Mucosa of gallbladder (tissue), 1 donor: ENCODE measurements around the gene FNDC7. TPM values are rescaled to one million over a fixed set of nuclear protein-coding genes. Genes with fewer than 3 reads are reported as not detected.
"Not testable (repeated sequence)": the region's sequence is repeated elsewhere in the genome, so short reads cannot be mapped to it uniquely, and the experiment has no call there.

Source experiments
- DNase-seq: peaks from one replicate; pipeline ENCODE4 v3.0.0-alpha.2; 2020; ENCODE audit warnings: low spot score
- total RNA-seq: library from RNA; stranded (reverse); gene quantifications from one replicate; pipeline ENCODE4 v1.2.1, GENCODE V29; 2021
- donor health status: DM: no; HTN: no; CAD: no.

FNDC7 gene
- total RNA-seq, result not detected

- DNase-seq, result no peak
These were observed at the start of gene FNDC7 for GRCh38 chr1:108712606-108713150. Gene FNDC7 (plus strand): TSS chr1:108712908. CDS start chr1:108712934, 26 bp downstream.

DNA sequence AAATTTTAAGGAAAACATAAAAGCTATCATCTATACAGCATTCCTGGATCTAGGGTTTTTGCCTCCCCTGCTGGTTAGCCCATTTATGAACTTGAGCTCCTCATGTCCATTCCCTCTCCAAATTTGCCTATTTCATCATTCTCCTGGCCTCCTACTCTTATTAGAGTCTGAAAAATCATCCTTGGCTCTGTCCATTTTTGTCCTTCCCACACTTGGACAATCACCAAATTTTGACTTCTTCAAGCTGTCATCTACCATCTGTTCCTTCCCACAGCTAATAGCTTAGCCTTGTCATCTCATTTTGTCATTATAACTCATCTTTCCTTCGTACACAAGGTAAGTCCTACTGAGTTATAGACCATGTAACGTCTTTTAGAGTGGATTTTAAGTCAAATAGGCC lies 49.6 kb upstream of the FNDC7 start:
- DNase-seq, result no peak

- DNase-seq, result no peak
These were observed 48.2 kb upstream of the FNDC7 start for GRCh38 chr1:108664481-108664880.

DNA sequence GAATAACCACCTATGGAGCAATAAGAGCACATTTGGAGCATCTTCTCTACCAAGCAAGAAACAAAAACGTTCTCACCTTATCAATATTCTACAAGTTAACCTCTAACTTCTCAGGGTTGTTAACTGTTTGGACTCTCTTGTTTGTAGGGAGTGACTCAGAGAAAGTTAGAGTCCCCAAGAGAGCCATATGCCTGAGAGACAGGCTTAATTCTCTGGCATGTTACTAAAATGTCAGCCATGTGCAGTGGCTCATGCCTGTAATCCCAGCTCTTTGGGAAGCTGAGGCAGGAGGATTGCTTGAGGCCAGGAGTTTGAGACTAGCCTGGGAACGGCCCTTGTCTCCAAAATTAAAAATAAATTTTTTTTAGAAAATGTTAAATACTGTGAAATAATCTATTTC lies 47.6 kb upstream of the FNDC7 start:
- no peak for DNase-seq

DNA sequence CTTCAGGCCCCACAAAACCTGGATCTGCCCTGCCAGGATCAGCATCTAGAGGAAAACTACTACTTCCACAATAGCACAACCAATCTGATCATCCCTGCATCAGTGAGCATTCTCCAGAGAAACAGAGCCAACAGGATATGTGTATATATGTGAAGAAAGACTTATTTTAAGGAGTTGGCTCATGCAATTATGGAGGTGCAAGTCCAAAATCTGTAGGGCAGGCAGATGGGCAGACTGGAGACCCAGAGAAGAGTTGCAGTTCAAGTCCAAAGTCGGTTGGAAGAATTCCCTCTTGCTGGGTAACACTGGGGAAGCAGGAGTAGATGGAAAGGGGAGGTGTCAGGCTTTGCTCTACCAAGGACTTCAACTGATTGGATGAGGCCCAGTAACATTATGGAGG lies 46.9 kb upstream of the FNDC7 start:
- DNase-seq, result no peak

- DNase-seq, result not testable (repeated sequence)
These were observed 45.3 kb upstream of the FNDC7 start for GRCh38 chr1:108667422-108667821.

DNA sequence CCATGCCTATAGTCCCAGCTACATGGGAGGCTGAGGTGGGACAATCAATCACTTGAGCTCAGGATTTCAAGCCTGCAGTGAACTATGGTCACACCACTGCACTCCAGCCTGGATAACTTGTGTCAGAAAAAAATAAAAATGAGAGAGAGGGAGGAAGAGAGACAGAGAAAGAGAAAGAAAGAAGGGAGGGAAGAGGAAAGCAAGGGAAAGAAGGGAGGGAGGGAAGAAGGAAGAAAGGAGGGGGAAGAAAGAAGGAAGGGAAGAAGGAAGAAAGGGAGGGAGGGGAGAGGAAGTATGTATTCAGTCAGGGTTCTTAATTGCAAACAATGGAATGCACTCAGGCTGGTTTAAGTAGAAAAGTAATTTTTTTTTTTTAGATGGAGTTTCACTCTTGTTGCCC lies 43.9 kb upstream of the FNDC7 start:
- no peak for DNase-seq

DNA sequence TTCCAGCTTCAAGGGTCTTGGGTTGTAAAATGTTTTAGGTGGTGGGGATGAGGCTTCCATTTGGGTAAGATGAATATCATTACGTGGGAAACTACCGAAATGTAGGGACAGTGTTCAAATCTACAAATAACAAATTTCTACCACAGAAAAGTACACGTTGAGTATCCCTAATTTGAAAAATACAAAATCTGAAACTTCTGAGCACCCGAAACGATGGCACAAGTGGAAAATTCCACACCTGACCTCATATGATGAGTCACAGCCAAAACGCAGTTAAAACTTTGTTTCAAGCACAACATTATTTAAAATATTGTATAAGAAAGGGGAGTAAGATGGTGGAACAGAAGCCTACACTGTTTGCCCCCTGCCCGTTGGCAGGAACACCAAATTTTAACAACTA lies 43.0 kb upstream of the FNDC7 start:
- no peak for DNase-seq

- DNase-seq, result no peak
These were observed 42.5 kb upstream of the FNDC7 start for GRCh38 chr1:108670131-108670773.

GRCh38 chr1:108671143-108671542 lies 41.6 kb upstream of the FNDC7 start:
- DNase-seq, result no peak

DNA sequence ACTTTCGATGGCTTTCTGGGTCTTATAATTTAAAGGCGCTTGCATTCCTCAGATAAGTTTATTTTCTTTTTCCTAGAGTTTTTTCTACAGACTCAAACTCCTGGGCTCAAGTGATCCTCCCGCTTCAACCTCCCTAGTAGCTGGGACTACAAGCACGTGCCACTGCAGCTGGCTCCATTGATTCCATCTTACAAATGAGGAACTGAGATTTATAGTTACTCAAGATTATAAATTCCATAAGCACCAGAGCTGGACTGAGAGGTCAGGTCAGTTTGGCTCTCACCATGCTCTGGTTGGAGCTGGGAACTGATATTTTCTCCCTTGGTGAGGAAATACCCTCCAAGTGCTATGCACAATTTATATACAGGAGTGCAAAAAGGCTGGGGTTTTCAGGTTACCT lies 34.0 kb upstream of the FNDC7 start:
- DNase-seq, result no peak

DNA sequence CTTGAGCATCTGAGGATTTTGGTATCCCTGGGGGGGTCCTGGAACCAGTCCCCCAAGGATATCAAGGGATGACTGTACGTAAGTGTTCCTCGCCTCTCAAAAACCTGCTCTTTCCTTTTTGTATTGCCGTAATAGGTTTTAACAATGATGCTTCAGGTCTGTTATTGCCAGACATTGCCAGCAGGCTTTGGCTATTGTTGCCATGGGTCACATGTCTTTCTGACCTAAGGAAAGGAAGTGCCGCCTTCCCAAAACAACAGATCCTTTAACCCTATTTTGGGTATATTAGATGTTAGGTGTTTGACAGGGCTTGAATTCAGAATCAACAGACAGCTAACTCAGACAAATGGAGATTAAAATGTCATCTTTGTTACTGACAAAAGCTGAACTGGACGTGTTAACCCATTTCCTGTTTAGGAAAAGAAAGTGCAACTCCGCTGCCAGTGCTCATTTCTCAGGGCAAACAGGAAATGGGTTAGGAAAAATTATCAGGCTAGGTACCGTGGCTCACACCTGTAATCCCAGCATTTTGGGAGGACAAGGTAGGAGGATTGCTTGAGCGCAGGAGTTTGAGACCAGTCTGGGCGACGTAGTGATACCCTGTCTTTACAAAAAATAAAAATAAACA lies 33.0 kb upstream of the FNDC7 start:
- DNase-seq, result no peak

GRCh38 chr1:108681701-108682100 lies 31.0 kb upstream of the FNDC7 start:
- not testable (repeated sequence) for DNase-seq

DNA sequence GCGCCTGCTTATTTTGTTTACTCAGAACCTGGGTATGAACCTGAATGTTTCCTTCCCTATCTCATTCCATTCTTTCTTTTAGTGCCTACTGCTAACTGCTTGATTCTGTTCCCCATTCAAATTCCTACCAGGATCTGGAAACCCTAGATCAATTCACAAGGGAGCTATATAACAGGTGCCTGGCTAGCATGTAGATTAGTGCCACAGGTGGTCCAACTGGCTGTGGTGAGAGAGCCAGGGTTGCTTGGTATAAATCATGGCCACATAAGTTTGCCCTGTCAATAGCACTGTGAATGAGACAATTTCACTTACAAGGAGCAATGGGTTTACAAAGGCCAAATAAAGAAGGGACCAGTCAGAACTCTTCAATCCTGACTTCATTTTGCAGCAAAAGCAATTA lies 27.2 kb upstream of the FNDC7 start:
- no peak for DNase-seq

- no peak for DNase-seq
These were observed 25.9 kb upstream of the FNDC7 start for GRCh38 chr1:108686614-108687313.

DNA sequence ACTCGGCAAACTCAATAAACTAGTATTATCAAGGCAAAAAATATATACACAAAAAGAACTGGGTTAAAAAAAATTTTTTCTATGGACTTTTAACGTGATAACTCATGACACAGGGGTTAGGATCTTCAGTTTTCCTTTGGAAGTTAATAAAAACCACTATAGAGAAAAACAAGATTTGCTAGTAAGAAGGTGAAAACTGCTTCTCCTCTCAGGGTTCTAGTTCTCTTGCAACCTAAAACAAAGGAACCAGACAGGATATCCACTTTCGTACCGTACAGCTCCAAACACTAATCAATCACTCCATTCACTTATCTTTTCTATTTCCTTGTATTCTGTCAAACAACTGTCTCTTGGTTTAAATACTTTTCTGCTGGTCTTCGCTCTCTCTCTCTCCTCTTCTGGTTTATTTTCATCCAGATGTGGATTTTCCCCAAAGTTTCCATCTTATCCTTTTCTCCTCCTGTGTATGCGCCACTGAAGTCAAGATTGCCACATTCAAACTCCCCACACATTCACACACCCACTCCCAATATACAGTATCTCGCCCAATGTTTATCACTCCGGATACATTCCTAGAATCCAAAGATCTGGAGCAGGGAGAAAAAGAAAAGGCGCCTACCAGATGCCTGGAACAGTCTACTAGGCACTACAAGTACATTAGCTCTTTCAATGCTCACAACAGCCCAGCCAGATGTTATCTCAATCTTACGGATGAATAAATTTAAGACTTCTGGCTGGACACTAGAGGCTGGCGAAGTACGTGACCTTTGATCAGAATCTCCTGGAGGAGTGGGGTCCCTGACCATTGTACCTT lies 21.4 kb upstream of the FNDC7 start:
- no peak for DNase-seq

GRCh38 chr1:108691942-108692723 lies 20.6 kb upstream of the FNDC7 start, which contains the start of gene PRPF38B:
Gene PRPF38B (plus strand): TSS chr1:108692310. CDS start chr1:108692592, 282 bp downstream.
- peak; percentile 95 for DNase-seq

DNA sequence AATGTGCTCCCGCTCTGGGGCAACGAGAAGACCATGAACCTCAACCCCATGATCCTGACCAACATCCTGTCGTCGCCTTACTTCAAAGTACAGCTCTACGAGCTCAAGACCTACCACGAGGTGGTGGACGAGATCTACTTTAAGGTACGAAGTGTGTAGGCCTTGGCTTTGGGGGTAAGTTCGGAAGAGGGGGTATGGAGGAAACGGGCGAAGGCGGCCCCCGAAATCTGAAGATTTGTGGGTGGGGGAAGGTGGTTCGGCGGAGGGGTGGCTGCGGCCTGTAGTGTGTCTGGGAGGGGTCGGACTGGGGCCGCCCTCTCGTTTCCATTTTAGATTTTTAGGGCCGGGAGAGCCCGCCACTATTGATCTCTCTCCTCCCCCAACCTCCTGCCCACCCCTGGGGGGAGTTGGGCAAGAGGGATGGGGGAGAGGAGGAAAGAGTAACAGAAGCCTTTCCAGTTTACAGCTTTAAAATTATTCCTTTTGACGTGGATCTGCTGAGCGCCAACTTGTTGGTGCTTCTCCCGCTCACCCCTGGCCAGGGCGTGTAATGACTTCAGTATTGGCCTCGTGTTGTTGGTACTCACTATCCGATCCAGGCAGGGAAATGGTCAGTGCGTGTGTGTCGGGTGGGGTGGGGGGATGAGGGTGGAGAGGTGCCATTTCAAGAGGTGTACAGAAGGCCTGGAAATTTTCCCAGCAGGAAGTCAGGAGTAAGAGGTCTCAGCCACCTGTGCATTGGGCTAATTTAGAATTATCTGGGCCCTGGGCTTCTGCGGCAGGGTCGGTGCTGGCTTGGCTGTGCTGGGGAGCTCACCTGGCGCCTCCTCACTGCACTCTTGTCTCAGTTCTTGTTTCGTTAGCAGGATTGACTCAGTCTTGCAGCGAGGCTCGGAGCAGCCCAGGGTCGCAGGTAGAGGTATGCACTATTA lies 19.7 kb upstream of the FNDC7 start:
- DNase-seq, result peak; percentile 58

DNA sequence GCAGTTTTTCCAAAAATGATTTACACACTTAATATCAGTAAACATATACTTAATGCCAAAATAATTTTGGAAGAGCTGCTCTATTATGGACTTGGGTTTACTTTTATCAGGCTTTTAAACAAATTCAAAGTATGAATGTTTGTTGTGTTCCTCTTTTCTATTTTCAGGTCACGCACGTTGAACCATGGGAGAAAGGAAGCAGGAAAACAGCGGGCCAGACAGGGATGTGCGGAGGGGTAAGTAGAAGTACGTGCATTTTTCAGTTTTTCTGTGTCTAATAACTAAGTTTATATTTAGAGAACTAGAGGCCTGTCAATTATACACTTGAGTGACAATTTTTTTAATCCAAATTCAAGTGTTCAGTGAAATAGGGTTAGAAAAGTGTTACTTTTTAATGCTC lies 17.2 kb upstream of the FNDC7 start:
- no peak for DNase-seq
